Epithelial cell of proximal tubule (primary cell): ENCODE results near the gene RAPGEF4. TPM values are rescaled to one million over a fixed set of nuclear protein-coding genes. Genes with fewer than 3 reads are reported as not detected.
A peak's percentile ranks its signal among the peaks of the same experiment; 100 is the strongest.

Source experiments
- DNase-seq: peaks from one replicate; pipeline ENCODE4 v3.0.0-alpha.2; 2011; ENCODE audit warnings: low read depth
- H3K4me3 ChIP-seq: 2 replicates; pipeline ENCODE4 v1.5.1; 2011; ENCODE audit warnings: low read depth, mild to moderate bottlenecking, low read length
- total RNA-seq: library from RNA; depleted of rRNA; stranded (reverse); fragments of >200 nt; gene quantifications from 2 replicates; pipeline ENCODE4 v1.2.3, GENCODE V29; 2015
- TF ChIP-seq, protein P1 (sequence below): conservative IDR thresholded peaks from 2 replicates; pipeline ENCODE4 v1.5.1; 2012; ENCODE audit warnings: low read depth, mild to moderate bottlenecking, low read length

Gene RAPGEF4
- total RNA-seq, 1 donor from 2014 or later: 0.81 TPM

DNA sequence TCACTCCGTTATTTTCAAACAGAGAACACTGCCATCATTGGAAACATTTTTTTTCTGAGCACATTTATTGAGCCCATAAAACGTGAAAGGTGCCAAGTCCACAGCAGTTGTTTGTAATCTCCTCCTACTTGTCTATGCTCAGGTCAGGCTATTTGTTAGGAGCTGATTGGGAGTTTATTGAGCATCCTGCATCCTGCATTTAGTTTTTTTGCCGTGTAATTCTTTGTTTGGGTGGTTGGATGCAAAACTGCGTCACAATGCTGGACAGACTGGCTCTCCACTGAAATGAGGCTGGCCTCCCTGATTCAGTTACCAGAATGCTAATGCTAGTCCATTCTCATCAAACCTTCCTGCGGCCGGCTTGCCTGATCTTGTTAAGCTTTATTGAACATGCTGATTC lies 71.4 kb downstream of the RAPGEF4 start:
- no peak for DNase-seq
- TF ChIP-seq, protein P1, sequence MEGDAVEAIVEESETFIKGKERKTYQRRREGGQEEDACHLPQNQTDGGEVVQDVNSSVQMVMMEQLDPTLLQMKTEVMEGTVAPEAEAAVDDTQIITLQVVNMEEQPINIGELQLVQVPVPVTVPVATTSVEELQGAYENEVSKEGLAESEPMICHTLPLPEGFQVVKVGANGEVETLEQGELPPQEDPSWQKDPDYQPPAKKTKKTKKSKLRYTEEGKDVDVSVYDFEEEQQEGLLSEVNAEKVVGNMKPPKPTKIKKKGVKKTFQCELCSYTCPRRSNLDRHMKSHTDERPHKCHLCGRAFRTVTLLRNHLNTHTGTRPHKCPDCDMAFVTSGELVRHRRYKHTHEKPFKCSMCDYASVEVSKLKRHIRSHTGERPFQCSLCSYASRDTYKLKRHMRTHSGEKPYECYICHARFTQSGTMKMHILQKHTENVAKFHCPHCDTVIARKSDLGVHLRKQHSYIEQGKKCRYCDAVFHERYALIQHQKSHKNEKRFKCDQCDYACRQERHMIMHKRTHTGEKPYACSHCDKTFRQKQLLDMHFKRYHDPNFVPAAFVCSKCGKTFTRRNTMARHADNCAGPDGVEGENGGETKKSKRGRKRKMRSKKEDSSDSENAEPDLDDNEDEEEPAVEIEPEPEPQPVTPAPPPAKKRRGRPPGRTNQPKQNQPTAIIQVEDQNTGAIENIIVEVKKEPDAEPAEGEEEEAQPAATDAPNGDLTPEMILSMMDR: no peak
- H3K4me3 ChIP-seq: no peak overlapping the region

DNA sequence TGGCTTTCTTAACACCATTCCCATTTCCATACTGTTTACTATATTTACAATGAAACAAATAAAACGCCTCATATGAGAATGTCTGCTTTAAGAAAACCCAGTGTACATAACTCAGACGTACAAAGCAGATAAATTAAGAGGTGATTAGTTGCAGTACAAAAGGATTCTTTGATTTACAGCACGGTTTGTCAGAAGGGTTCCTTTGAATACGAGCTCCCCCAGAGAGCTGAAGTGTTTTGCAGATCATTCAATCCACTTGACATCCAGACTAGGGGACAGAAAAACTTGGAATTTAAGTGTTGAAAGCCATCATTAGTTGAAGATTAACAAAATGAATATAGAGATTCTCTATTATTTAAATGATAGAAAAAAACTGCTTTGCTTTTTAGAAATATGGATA lies 72.5 kb downstream of the RAPGEF4 start:
- H3K4me3 ChIP-seq: no peak overlapping the region
- TF ChIP-seq, protein P1: no peak
- DNase-seq: no peak

DNA sequence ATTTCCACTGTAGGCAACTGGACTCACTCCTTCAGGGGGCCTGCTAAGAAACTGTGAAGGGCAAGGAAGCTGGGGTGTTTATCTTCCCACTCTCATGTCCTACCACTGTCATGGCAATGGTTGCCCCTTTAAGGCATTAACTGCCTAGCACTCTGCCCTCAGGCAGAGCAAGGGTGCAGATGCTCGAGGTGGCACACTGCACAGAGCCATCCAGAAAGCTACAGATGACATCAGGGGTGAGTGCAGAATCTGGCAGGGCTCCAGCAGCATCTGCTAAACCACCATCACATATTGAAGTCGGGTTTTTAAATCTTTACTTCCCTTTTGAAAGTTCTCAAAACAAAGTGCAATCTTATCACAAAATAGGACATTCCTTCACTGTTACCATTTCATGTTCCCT lies 75.4 kb downstream of the RAPGEF4 start:
- DNase-seq: no peak
- H3K4me3 ChIP-seq: no peak overlapping the region
- TF ChIP-seq, protein P1: no peak

DNA sequence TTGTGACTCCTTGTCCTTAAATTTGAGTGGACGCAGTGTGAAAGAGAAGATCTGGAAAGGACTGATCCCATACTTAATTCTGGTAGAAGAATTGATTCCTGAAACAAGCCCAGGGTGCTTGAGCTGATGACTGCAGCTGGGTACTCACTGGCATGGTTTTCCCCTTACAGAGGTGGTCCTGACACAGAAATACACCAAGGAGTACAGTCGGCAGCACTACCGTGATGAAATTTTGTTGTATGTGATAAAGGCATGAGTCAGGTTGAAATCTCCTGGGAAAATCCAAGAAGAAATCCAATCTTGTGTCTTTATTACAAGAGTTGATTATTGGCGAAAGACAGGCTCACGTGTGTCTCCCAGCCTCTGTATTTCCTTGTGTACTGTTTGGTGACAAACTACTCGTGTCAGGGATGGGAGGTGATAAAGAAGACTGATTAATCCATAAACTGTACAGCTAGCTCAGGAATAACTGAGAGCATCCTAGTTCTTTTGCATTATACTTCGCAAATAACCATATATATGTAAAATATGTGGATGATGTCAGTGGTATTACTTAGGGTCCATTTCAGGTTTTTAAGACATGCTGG lies 76.6 kb downstream of the RAPGEF4 start:
- TF ChIP-seq, protein P1: no peak
- no peak overlapping the region for H3K4me3 ChIP-seq
- DNase-seq: no peak

DNA sequence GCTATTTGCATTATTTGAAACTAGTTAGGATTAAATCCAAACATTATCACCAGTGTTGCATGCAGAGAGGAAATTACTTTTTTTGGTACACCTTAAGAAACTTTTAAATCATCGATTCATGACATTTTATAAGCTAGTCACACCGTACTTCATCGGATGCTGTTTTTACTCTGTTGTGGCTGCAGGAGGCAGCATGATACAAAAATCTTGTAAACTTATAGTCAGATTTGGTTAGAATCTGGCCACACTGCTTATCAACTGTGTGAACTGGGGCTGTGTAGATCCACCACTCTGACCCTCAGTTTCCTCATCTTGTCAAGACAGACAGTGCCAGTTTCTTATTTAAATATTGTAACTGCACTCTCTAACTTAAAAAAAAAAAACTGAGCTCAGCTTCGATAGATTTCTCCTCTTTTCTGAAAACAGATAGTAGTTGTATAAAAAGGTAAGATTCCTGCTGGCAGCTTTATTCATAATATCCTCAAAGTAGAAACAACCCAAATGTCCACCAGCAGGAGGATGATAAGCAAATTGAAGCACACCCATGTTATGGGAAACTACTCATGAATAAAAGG lies 77.8 kb downstream of the RAPGEF4 start:
- TF ChIP-seq, protein P1: peak; percentile 57
- DNase-seq: no peak
- H3K4me3 ChIP-seq: no peak overlapping the region

DNA sequence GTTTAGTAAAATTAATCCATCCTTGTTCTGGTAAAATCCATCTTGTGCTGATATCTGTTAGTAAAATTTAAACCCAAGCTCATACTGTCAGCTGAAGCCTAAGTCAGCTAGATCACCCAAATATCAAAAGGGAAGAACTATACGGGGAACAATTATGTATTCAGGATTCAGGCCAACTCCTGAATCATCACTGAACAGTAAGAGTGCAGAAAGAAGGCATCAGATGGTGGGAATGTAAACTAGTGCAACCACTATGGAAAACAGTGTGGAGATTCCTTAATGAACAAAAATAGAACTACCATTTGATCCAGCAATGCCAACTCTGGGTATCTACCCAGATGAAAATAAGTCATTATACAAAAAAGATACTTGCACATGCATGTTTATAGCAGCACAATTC lies 81.8 kb downstream of the RAPGEF4 start:
- H3K4me3 ChIP-seq: no peak overlapping the region
- TF ChIP-seq, protein P1: no peak
- no peak for DNase-seq

DNA sequence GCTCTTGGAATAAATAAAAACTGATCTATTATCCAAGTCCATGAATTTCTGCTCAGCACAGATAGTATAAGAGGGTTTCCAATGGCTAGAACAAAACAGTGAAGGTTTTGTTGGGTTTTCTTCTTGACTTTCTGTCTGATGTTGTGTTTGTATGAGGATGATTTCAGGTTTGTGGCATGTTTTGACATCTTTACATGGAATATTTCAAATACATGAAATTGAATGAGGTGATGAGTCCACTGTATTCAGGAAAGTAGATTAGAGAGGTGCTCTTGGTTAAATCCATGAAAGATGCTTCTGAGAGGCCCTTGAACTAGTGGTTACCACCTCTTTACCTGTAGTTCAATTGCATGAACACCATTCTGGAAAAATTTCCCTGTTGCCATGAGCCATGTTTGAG lies 84.3 kb downstream of the RAPGEF4 start:
- TF ChIP-seq, protein P1: no peak
- DNase-seq: no peak
- H3K4me3 ChIP-seq: no peak overlapping the region
